Effector CD4-positive, alpha-beta T cell (primary cell): ENCODE measurements around the gene SBNO2.
A peak's percentile ranks its signal among the peaks of the same experiment; 100 is the strongest.

Source experiments
- DNase-seq: peaks from one replicate; pipeline ENCODE4 v3.0.0-alpha.2; 2020
- total RNA-seq: gene quantifications from one replicate; lab custom pipeline; 2026; lab: John Stamatoyannopoulos, UW

Gene SBNO2, protein sequence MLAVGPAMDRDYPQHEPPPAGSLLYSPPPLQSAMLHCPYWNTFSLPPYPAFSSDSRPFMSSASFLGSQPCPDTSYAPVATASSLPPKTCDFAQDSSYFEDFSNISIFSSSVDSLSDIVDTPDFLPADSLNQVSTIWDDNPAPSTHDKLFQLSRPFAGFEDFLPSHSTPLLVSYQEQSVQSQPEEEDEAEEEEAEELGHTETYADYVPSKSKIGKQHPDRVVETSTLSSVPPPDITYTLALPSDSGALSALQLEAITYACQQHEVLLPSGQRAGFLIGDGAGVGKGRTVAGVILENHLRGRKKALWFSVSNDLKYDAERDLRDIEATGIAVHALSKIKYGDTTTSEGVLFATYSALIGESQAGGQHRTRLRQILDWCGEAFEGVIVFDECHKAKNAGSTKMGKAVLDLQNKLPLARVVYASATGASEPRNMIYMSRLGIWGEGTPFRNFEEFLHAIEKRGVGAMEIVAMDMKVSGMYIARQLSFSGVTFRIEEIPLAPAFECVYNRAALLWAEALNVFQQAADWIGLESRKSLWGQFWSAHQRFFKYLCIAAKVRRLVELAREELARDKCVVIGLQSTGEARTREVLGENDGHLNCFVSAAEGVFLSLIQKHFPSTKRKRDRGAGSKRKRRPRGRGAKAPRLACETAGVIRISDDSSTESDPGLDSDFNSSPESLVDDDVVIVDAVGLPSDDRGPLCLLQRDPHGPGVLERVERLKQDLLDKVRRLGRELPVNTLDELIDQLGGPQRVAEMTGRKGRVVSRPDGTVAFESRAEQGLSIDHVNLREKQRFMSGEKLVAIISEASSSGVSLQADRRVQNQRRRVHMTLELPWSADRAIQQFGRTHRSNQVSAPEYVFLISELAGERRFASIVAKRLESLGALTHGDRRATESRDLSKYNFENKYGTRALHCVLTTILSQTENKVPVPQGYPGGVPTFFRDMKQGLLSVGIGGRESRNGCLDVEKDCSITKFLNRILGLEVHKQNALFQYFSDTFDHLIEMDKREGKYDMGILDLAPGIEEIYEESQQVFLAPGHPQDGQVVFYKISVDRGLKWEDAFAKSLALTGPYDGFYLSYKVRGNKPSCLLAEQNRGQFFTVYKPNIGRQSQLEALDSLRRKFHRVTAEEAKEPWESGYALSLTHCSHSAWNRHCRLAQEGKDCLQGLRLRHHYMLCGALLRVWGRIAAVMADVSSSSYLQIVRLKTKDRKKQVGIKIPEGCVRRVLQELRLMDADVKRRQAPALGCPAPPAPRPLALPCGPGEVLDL (N-terminal part only)
- total RNA-seq = 208 reads per million, percentile 93 among the genes with 10 or more reads in this experiment

DNA sequence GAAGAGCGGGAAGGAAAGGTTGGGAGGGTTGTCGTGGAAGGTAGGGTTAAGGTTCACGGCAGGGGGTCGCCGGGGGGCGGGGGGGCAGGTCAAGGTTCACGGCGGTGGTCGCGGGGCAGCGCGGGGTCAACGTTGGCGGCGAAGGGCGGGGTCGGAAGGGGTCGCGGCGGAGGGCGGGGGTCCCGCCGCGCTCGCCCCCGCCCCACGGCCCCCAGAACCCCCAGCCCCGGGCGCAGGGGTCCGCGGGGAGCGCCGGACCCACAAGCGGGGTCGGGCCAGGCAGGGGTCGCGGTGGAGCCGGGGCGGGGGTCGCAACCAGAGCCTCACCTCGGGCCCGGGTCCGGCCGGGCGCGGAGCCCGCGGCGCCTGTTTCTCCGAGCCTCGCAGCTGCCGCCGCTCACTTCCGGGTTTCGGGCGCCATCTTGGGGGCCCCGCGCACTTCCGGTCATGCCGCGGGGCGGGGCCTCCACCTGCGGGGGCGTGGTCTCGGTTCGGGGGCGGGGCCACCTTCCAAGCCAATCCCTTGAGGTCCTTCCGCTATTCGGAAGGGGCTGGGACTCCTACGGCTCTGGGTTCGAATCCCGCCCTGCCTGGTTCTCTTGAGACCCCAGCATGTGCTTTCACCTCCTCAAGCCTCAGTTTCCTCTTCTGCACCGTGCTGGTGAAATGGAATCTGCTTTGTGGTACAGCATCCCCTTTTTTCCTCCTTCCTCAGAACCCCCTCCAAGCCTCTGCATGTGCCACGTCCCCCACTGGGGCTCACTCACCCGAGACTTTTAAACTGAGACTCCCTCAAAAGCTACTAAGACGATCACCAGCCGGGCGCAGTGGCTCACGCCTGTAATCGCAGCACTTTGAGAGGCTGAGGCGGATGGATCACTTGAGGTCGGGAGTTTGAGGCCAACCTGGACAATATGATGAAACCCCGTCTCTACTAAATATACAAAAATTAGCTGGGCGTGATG is at the start of gene SBNO2:
TSS of gene SBNO2 (minus strand) at position 424 of the 965 bp plus-strand sequence. CDS start 19,992 bp downstream, outside the sequence.
- peak; percentile 79 for DNase-seq

GRCh38 chr19:1223018-1223855 is 49.2 kb upstream of the SBNO2 start:
- no peak for DNase-seq

DNA sequence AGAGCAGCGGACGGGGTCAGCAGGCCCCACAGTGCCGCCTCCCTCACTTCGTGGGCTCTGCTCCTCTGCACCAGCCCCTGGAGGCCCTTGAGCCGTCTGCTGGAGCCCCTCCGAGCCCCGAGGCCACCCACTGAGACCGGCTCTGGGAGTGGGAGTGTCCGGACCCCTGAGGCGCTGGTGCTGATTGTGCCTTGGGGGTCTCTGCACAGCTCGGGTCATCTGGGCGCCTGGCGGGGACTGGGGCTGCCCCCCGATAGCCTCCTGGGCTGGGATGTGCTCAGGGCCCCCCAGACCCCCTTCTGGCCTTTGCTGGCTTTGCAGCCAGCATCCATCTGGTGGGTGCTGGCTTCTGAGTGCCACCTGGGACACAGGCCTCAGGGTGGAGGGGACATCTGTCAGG is 48.3 kb upstream of the SBNO2 start:
- no peak for DNase-seq

DNA sequence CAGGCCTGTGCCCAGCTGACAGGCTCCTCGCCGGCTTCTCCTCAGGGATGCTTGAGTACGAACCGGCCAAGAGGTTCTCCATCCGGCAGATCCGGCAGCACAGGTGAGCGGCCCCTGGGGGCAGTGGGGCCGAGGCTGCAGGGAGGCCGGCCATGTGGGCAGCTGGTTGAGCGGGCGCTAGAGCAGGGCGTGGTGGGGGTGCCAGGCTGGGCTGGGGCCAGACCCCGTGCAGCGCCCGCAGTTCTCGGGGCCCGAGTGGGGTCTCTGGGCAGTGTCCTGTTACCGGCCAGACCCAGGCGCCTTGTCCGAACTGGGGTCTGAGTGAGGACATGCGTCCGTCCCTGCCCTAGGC is 47.8 kb upstream of the SBNO2 start:
- DNase-seq = no peak

DNA sequence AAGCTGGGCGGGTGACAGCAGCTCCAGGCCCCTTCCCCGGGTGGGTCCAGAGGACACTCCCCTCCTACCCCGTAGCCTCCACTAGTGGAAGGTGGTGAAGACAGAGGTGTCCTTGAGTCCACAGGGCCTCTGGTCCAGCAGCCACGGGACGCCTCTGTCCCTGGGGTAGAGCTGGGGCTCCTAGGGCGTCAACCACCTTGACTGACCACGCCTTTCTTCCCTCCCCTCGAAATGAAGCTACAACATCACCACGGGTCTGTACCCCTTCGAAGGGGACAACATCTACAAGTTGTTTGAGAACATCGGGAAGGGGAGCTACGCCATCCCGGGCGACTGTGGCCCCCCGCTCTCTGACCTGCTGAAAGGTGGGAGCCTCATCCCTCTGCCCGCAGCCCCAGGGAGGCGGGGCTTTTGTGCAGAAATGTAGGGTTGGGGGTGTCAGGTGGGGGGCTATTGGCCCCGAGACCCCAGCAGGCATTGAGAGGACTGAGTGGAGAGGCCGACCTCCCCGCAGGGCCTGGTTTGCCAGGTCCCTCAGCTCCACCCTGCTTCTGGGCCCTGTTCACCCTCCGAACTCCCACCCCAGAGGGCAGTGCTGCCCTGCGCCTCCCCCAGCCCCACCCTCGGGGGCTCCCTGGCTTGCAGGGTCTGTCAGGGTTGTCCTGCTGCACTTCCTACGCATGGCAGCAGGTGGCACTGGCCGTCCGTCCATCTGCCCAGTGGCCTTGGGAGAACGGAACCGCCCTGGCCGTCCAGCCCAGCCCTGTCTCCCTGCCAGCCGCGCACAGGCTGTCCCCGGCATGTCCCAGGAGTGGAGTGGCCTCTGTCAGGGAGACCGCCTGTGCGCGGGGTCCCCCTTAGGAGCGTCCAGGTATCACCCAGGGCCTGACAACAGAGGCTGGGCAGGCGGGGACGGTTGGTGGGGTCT is 47.2 kb upstream of the SBNO2 start:
- no peak for DNase-seq

- DNase-seq = no peak
These were observed 46.4 kb upstream of the SBNO2 start for GRCh38 chr19:1220477-1220930.

GRCh38 chr19:1219786-1220476 is 45.9 kb upstream of the SBNO2 start:
- no peak for DNase-seq

GRCh38 chr19:1218751-1219567 is 44.9 kb upstream of the SBNO2 start:
- no peak for DNase-seq

DNA sequence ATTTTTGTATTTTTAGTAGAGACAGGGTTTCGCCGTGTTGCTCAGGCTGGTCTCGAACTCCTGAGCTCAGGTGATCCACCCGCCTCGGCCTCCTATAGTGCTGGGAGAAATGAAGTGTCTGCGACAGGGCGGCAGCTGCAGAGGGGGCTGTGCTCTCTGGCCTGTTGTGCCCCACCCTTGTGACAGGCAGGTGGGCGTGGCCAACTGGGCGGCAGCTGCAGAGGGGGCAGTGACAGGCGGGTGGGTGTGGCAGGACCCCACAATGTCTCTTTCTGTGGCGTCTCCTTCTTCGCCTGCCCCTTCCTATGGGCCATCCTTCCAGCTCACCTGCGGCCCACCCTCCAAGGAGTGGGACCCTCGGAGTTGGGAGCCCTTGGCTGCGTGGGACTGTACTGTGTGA is 43.3 kb upstream of the SBNO2 start:
- DNase-seq = no peak

- no peak for DNase-seq
These were observed 42.7 kb upstream of the SBNO2 start for GRCh38 chr19:1216756-1217155.

GRCh38 chr19:1214862-1215731 is 41.0 kb upstream of the SBNO2 start:
- DNase-seq = no peak

GRCh38 chr19:1214299-1214861 is 40.3 kb upstream of the SBNO2 start:
- no peak for DNase-seq

- DNase-seq = peak; percentile 45
These were observed 39.6 kb upstream of the SBNO2 start for GRCh38 chr19:1213391-1214286.

GRCh38 chr19:1211494-1212234 is 37.6 kb upstream of the SBNO2 start:
- no peak for DNase-seq

DNA sequence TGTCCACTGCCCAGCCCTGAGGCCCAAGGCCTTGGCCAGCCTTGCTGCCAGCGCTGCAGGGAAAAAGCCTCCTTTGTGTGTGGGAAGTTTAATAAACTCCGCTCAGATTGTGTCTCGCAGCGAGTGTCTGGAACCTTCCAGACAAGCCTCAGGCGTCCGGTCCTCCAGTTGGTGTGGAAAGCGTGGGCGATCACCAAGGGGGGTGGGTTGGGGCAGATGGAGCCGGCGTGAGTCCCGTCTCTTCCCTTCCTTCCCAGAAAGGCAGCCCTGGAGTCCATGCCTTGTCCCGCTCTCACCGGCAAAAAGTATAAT is 36.1 kb upstream of the SBNO2 start:
- no peak for DNase-seq
